Progenitor cell of endocrine pancreas (in vitro differentiated cells): ENCODE results near the gene IGF2BP3. TPM values are rescaled to one million over a fixed set of nuclear protein-coding genes. Genes with fewer than 3 reads are reported as not detected.
"Not testable (repeated sequence)": the region's sequence is repeated elsewhere in the genome, so short reads cannot be mapped to it uniquely, and the experiment has no call there.

Experiments used
- DNase-seq: peaks from one replicate; pipeline ENCODE4 v3.0.0; 2021; ENCODE audit warnings: low spot score; ENCODE audit not compliant: unreplicated experiment
- H3K27ac Mint-ChIP-seq: 2 replicates; pipeline ENCODE4 v1.8.0; 2021; ENCODE audit warnings: mild to moderate bottlenecking, moderate library complexity, mixed read lengths
- H3K27me3 Mint-ChIP-seq: 2 replicates; pipeline ENCODE4 v1.8.0; 2021; ENCODE audit warnings: mixed read lengths
- H3K36me3 Mint-ChIP-seq: 2 replicates; pipeline ENCODE4 v1.8.0; 2022; ENCODE audit warnings: mixed read lengths; ENCODE audit not compliant: insufficient read depth
- H3K4me1 Mint-ChIP-seq: 2 replicates; pipeline ENCODE4 v1.8.0; 2021; ENCODE audit warnings: low read depth, mixed read lengths
- H3K4me3 Mint-ChIP-seq: 2 replicates; pipeline ENCODE4 v1.8.0; 2021; ENCODE audit warnings: low read depth, mild to moderate bottlenecking, moderate library complexity, mixed read lengths
- H3K9me3 Mint-ChIP-seq: 2 replicates; pipeline ENCODE4 v1.8.0; 2021; ENCODE audit warnings: low read depth, mixed read lengths
- CTCF ChIP-seq: fragments of 200-600 bp; sonication (generic); IDR thresholded peaks from one replicate; pipeline ENCODE4 v1.5.0; 2021; ENCODE audit warnings: antibody characterized with exemption, mild to moderate bottlenecking; ENCODE audit not compliant: unreplicated experiment
- total RNA-seq: library from RNA; stranded (reverse); gene quantifications from 2 replicates; pipeline ENCODE4 v1.2.1, GENCODE V29; 2021

Gene IGF2BP3
- total RNA-seq, 1 donor from 2014 or later = 96.9 TPM

GRCh38 chr7:23332910-23333612 is 137.2 kb downstream of the IGF2BP3 start:
- no peak for TF ChIP-seq CTCF
- H3K4me3 Mint-ChIP-seq = no peak overlapping the region
- H3K27ac Mint-ChIP-seq = peak overlapping the region; percentile 3
- H3K9me3 Mint-ChIP-seq = peaks cover 7% of the 10 kb centered on the region
- no peaks in the 10 kb centered on the region for H3K27me3 Mint-ChIP-seq
- peaks cover 52% of the 10 kb centered on the region for H3K36me3 Mint-ChIP-seq
- no peak for DNase-seq
- peaks cover 12% of the 10 kb centered on the region for H3K4me1 Mint-ChIP-seq

- Mint-ChIP-seq H3K27ac (peak overlapping the region; percentile 19), H3K27me3 (no peaks in the 10 kb centered on the region), H3K4me1 (peaks cover 12% of the 10 kb centered on the region), H3K4me3 (no peak overlapping the region), H3K9me3 (no peaks in the 10 kb centered on the region), H3K36me3 (peaks cover 51% of the 10 kb centered on the region)
- no peak for TF ChIP-seq CTCF
- no peak for DNase-seq
Measured at GRCh38 chr7:23332193-23332592, 138.1 kb downstream of the IGF2BP3 start.

GRCh38 chr7:23331132-23331531 is 139.2 kb downstream of the IGF2BP3 start:
- Mint-ChIP-seq H3K4me3 (no peak overlapping the region), H3K27me3 (no peaks in the 10 kb centered on the region), H3K27ac (no peak overlapping the region), H3K4me1 (peaks cover 12% of the 10 kb centered on the region), H3K36me3 (peaks cover 53% of the 10 kb centered on the region), H3K9me3 (no peaks in the 10 kb centered on the region)
- no peak for DNase-seq
- no peak for TF ChIP-seq CTCF

GRCh38 chr7:23315366-23315765 is 154.9 kb downstream of the IGF2BP3 start:
- no peaks in the 10 kb centered on the region for H3K9me3 Mint-ChIP-seq
- TF ChIP-seq CTCF = no peak
- H3K27ac Mint-ChIP-seq = no peak overlapping the region
- peaks cover 5% of the 10 kb centered on the region for H3K4me1 Mint-ChIP-seq
- no peak for DNase-seq
- no peaks in the 10 kb centered on the region for H3K27me3 Mint-ChIP-seq
- H3K4me3 Mint-ChIP-seq = no peak overlapping the region
- H3K36me3 Mint-ChIP-seq = peaks cover 34% of the 10 kb centered on the region

- H3K9me3 Mint-ChIP-seq, H3K4me1 Mint-ChIP-seq, H3K4me3 Mint-ChIP-seq, DNase-seq, H3K27me3 Mint-ChIP-seq: not testable (repeated sequence)
- Mint-ChIP-seq H3K36me3 (peaks cover 32% of the 10 kb centered on the region), H3K27ac (peak overlapping the region; percentile 71)
Measured at GRCh38 chr7:23312141-23312540, 158.2 kb downstream of the IGF2BP3 start.

GRCh38 chr7:23308754-23309153 is 161.5 kb downstream of the IGF2BP3 start:
- TF ChIP-seq CTCF = no peak
- DNase-seq = no peak
- peaks cover 12% of the 10 kb centered on the region for H3K4me1 Mint-ChIP-seq
- no peaks in the 10 kb centered on the region for H3K27me3 Mint-ChIP-seq
- peak overlapping the region; percentile 52 for H3K27ac Mint-ChIP-seq
- H3K9me3 Mint-ChIP-seq = no peaks in the 10 kb centered on the region
- H3K36me3 Mint-ChIP-seq = peaks cover 44% of the 10 kb centered on the region
- no peak overlapping the region for H3K4me3 Mint-ChIP-seq
